HG03460 (cell line): ENCODE measurements around the gene RNF41.
"Not testable (repeated sequence)": the region's sequence is repeated elsewhere in the genome, so short reads cannot be mapped to it uniquely, and the experiment has no call there.

Experiments used
- ATAC-seq: cut with Tn5 transposase; IDR thresholded peaks from one replicate; pipeline ENCODE4 v1.9.1; 2021; ENCODE audit not compliant: unreplicated experiment

Gene RNF41

GRCh38 chr12:56213878-56214277 lies 7.8 kb downstream of the RNF41 start:
- no peak for ATAC-seq

GRCh38 chr12:56212361-56212760 lies 9.4 kb downstream of the RNF41 start:
- no peak for ATAC-seq

GRCh38 chr12:56208006-56208405 lies 13.7 kb downstream of the RNF41 start:
- no peak for ATAC-seq

GRCh38 chr12:56206452-56207166 lies 15.1 kb downstream of the RNF41 start:
- no peak for ATAC-seq

- no peak for ATAC-seq
These were observed 16.3 kb downstream of the RNF41 start for GRCh38 chr12:56205445-56205844.

GRCh38 chr12:56204275-56204674 lies 17.4 kb downstream of the RNF41 start:
- no peak for ATAC-seq

- ATAC-seq, result no peak
These were observed 18.9 kb downstream of the RNF41 start for GRCh38 chr12:56202838-56203237.

GRCh38 chr12:56202366-56202765 lies 19.4 kb downstream of the RNF41 start:
- ATAC-seq, result no peak

GRCh38 chr12:56198836-56199235 lies 22.9 kb downstream of the RNF41 start:
- ATAC-seq, result no peak

- no peak for ATAC-seq
These were observed 23.6 kb downstream of the RNF41 start for GRCh38 chr12:56197921-56198635.

GRCh38 chr12:56196818-56197550 lies 24.7 kb downstream of the RNF41 start:
- ATAC-seq, result not testable (repeated sequence)

- ATAC-seq, result no peak
These were observed 28.6 kb downstream of the RNF41 start for GRCh38 chr12:56193025-56193578.

- ATAC-seq, result no peak
These were observed 29.1 kb downstream of the RNF41 start for GRCh38 chr12:56192582-56192981.

GRCh38 chr12:56190695-56191155 lies 31.0 kb downstream of the RNF41 start:
- no peak for ATAC-seq

GRCh38 chr12:56189918-56190694 lies 31.6 kb downstream of the RNF41 start:
- ATAC-seq, result peak; percentile 32

GRCh38 chr12:56189099-56189917 lies 32.4 kb downstream of the RNF41 start, which contains the start of gene SMARCC2:
SMARCC2 (minus strand) TSS chr12:56189483; CDS start chr12:56189461, 22 bp downstream.
- ATAC-seq, result peak; percentile 65

- ATAC-seq, result no peak
These were observed 33.0 kb downstream of the RNF41 start for GRCh38 chr12:56188778-56189098.

- ATAC-seq, result no peak
These were observed 33.5 kb downstream of the RNF41 start for GRCh38 chr12:56188131-56188777.

GRCh38 chr12:56186957-56187356 lies 34.8 kb downstream of the RNF41 start:
- no peak for ATAC-seq
